ENCODE measurements around the gene MRPS27. TPM values are rescaled to one million over a fixed set of nuclear protein-coding genes. Genes with fewer than 3 reads are reported as not detected.

The MRPS27 gene
- total and polyA plus RNA-seq, 2 donors from 2014 or later: 40.0 to 50.8 TPM

DNA sequence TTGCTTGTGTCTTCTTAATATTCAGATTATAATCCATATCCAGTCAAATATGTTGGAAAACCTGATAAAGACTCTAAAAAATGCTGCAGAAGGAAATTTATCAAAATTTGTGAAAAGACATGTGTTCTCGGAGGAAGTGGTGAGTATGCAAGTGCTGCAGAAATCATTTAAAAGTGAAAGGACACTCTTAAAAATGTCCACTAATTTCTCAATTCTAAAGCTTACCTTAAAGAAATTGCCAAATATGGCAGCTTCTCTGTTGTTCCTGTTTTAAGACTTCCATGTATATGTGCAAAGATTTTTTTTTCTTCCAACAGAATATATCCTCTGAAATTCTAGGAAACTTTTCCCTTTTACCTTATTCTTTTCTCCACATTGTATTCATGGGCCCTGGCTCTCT is 32.6 kb upstream of the MRPS27 start:
- Histone ChIP-seq H3K4me3 (ENCODE audit: low read length in 3 of 3) (no peak overlapping the region), H3K27ac (ENCODE audit: low read depth in 2 of 2, low read length in 2 of 2) (no peak overlapping the region), H3K4me1 (ENCODE audit: control insufficient read depth in 2 of 3, insufficient read depth in 2 of 3, low read depth in 1 of 3, low read length in 3 of 3) (no peaks in the 10 kb centered on the region), H3K9ac (ENCODE audit: low read length in 3 of 3) (no peak overlapping the region), H3K36me3 (ENCODE audit: control insufficient read depth in 2 of 3, insufficient read depth in 3 of 3, low read length in 3 of 3) (no peaks in the 10 kb centered on the region), H3K27me3 (ENCODE audit: control insufficient read depth, insufficient read depth, low read length) (no peaks in the 10 kb centered on the region), H3K9me3 (ENCODE audit: control insufficient read depth in 2 of 3, insufficient read depth in 1 of 3, low read length in 3 of 3) (no peaks in the 10 kb centered on the region)
- DNase-seq (no peak), FAIRE-seq (no peak)
- intact Hi-C loops (cut with DNase I): no loop called here
- TF ChIP-seq CTCF (IDR thresholded peaks at IDR 0.05; ENCODE audit: borderline replicate concordance, extremely low read depth, insufficient read depth): no peak

DNA sequence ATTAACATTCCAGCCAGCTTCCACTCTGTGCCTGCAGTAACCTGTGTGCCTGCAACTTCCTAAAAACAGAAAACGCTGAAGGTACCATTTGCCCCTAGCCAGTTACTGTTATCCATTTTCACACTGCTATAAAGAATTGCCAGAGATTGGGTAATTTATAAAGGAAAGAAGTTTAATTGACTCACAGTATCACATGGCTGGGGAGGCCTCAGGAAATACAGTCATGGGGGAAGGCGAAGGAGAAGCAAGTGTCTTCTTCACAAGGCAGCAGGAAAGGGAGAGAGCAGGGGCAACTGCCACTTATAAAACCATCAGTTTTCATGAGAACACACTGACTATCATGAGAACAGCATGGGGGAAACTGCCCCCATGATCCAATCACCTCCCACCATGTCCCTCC is 31.3 kb upstream of the MRPS27 start:
- DNase-seq: no peak
- intact Hi-C loops (cut with DNase I): no loop called here
- FAIRE-seq: no peak
- no peak overlapping the region for H3K27ac ChIP-seq (ENCODE audit: low read depth in 2 of 2, low read length in 2 of 2)
- TF ChIP-seq CTCF (IDR thresholded peaks at IDR 0.05; ENCODE audit: borderline replicate concordance, extremely low read depth, insufficient read depth): no peak
- H3K4me3 ChIP-seq (ENCODE audit: low read length in 3 of 3): no peak overlapping the region
- H3K9me3 ChIP-seq (ENCODE audit: control insufficient read depth in 2 of 3, insufficient read depth in 1 of 3, low read length in 3 of 3): no peaks in the 10 kb centered on the region
- no peak overlapping the region for H3K9ac ChIP-seq (ENCODE audit: low read length in 3 of 3)
- H3K27me3 ChIP-seq (ENCODE audit: control insufficient read depth, insufficient read depth, low read length): no peaks in the 10 kb centered on the region
- H3K4me1 ChIP-seq (ENCODE audit: control insufficient read depth in 2 of 3, insufficient read depth in 2 of 3, low read depth in 1 of 3, low read length in 3 of 3): no peaks in the 10 kb centered on the region
- H3K36me3 ChIP-seq (ENCODE audit: control insufficient read depth in 2 of 3, insufficient read depth in 3 of 3, low read length in 3 of 3): no peaks in the 10 kb centered on the region

- FAIRE-seq (no peak), DNase-seq (no peak)
- Histone ChIP-seq H3K9me3 (ENCODE audit: control insufficient read depth in 2 of 3, insufficient read depth in 1 of 3, low read length in 3 of 3) (no peaks in the 10 kb centered on the region), H3K27me3 (ENCODE audit: control insufficient read depth, insufficient read depth, low read length) (no peaks in the 10 kb centered on the region), H3K4me1 (ENCODE audit: control insufficient read depth in 2 of 3, insufficient read depth in 2 of 3, low read depth in 1 of 3, low read length in 3 of 3) (no peaks in the 10 kb centered on the region), H3K4me3 (ENCODE audit: low read length in 3 of 3) (no peak overlapping the region), H3K36me3 (ENCODE audit: control insufficient read depth in 2 of 3, insufficient read depth in 3 of 3, low read length in 3 of 3) (peaks cover 3 to 10% (median 4%) of the 10 kb centered on the region in 3 donors), H3K27ac (ENCODE audit: low read depth in 2 of 2, low read length in 2 of 2) (no peak overlapping the region), H3K9ac (ENCODE audit: low read length in 3 of 3) (no peak overlapping the region)
- no peak for TF ChIP-seq CTCF (IDR thresholded peaks at IDR 0.05; ENCODE audit: borderline replicate concordance, extremely low read depth, insufficient read depth)
- intact Hi-C loops (cut with DNase I): no loop called here
Measured at GRCh38 chr5:72347801-72348308, 27.8 kb upstream of the MRPS27 start.

- FAIRE-seq: no peak
- DNase-seq: no peak
- H3K27me3 ChIP-seq (ENCODE audit: control insufficient read depth, insufficient read depth, low read length): no peaks in the 10 kb centered on the region
- no peak overlapping the region for H3K27ac ChIP-seq (ENCODE audit: low read depth in 2 of 2, low read length in 2 of 2)
- intact Hi-C loops (cut with DNase I): no loop called here
- H3K36me3 ChIP-seq (ENCODE audit: control insufficient read depth in 2 of 3, insufficient read depth in 3 of 3, low read length in 3 of 3): peaks cover 3 to 14% (median 7%) of the 10 kb centered on the region in 3 donors
- H3K9ac ChIP-seq (ENCODE audit: low read length in 3 of 3): no peak overlapping the region
- TF ChIP-seq CTCF (IDR thresholded peaks at IDR 0.05; ENCODE audit: borderline replicate concordance, extremely low read depth, insufficient read depth): no peak
- H3K4me1 ChIP-seq (ENCODE audit: control insufficient read depth in 2 of 3, insufficient read depth in 2 of 3, low read depth in 1 of 3, low read length in 3 of 3): no peaks in the 10 kb centered on the region
- H3K4me3 ChIP-seq (ENCODE audit: low read length in 3 of 3): no peak overlapping the region
- H3K9me3 ChIP-seq (ENCODE audit: control insufficient read depth in 2 of 3, insufficient read depth in 1 of 3, low read length in 3 of 3): no peaks in the 10 kb centered on the region
Measured at GRCh38 chr5:72346398-72346797, 26.4 kb upstream of the MRPS27 start.
